ENCODE data around the gene LPAR3.

Gene LPAR3

DNA sequence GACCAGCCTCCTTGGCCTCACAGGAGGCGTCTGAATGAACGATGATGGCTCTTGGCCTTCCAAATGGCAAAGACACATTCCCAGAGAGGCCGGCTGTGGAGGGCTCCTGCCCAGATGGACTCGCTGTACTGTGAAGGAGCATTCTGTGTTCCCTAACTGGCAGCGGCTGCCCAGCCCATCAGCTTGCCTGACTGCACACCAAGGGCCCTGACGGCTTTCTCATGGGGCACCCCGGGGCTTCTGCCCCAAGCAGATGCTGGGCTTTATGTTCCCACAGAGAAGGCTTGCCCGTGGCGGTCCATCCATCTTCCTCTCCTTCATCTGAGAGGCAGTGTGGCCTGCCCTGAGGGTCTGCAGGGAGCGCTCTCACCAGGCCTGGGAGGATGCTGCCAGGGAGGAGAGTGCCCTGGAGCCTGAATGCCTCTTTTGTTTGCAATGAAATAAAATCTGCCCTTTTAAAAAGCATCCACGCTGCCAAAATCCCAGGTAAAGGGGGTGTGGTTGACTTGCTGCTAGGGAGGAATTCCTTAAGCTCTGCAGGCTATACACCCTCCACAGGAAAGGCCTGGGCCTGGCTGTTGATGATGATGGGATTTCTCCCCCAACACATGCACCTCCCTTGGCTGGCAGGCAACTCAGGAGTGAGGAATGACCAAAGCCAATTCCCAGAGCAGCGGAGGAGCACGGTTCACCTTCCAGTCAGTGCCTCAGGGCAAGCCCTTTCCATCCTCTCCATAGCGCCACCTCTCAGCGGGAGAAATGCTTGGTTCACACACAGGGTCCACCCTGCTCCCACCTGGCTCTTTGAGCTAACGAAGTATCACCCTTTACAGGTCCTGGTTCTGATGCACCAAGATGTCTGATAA is 118.1 kb downstream of the LPAR3 start:
- no peak for DNase-seq (ENCODE audit: low read depth in 2 of 2)

DNA sequence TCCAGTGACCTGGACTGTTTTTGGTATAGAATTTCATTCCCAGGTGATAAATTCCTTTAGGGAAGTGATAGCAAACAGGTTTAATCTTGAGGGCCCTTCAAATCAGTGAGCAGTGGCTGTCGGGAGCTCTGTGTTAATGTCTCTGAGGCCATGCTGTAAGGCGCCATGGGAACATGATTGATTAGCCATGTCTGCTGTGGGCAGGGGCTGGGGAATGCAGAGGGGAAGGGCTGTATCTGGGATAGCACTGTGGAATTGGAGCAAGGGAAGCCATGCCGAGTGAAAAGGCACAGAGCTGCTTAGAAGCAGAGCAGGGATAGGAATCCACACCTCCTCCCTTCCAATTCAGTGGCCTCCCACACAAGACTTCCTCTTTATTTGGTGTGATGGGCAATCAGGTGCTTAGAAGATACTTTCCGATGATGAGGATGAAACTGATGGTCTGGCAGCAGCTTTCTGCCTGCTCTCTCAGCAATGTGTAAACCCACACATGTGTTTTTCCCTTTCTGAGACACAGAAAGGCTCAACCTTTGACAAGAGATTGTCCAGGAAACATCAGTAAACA is 119.0 kb downstream of the LPAR3 start:
- DNase-seq (ENCODE audit: low read depth in 2 of 2), result no peak

GRCh38 chr1:84773195-84773594 is 119.8 kb downstream of the LPAR3 start:
- no peak for DNase-seq (ENCODE audit: low read depth in 2 of 2)

GRCh38 chr1:84772428-84772943 is 120.5 kb downstream of the LPAR3 start:
- peak; percentile 30 to 68 for DNase-seq (ENCODE audit: low read depth in 2 of 2)

- no peak for DNase-seq (ENCODE audit: low read depth in 2 of 2)
These were observed 121.1 kb downstream of the LPAR3 start for GRCh38 chr1:84771895-84772294.

- no peak for DNase-seq (ENCODE audit: low read depth in 2 of 2)
These were observed 122.5 kb downstream of the LPAR3 start for GRCh38 chr1:84770481-84770880.

DNA sequence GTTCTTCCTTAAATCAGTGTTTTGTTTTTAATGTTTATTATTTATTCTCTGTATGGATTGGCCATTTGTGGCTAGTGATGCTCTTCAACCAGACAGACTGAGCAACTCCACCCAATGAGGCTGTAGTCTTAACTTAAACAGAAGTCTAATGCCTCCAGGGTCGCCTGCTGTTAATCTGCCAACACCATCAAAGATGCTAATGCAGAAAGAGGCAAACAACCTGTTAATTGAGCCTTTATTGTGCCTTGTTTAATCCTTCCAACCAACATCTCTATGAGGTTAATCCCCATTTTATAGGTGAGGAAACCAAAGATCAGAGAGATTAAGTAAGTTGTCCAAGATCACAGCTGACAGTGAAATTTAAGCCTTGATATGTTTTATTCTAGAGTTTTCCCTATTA is 123.4 kb downstream of the LPAR3 start:
- no peak for DNase-seq (ENCODE audit: low read depth in 2 of 2)

GRCh38 chr1:84768634-84769033 is 124.4 kb downstream of the LPAR3 start:
- no peak for DNase-seq (ENCODE audit: low read depth in 2 of 2)

DNA sequence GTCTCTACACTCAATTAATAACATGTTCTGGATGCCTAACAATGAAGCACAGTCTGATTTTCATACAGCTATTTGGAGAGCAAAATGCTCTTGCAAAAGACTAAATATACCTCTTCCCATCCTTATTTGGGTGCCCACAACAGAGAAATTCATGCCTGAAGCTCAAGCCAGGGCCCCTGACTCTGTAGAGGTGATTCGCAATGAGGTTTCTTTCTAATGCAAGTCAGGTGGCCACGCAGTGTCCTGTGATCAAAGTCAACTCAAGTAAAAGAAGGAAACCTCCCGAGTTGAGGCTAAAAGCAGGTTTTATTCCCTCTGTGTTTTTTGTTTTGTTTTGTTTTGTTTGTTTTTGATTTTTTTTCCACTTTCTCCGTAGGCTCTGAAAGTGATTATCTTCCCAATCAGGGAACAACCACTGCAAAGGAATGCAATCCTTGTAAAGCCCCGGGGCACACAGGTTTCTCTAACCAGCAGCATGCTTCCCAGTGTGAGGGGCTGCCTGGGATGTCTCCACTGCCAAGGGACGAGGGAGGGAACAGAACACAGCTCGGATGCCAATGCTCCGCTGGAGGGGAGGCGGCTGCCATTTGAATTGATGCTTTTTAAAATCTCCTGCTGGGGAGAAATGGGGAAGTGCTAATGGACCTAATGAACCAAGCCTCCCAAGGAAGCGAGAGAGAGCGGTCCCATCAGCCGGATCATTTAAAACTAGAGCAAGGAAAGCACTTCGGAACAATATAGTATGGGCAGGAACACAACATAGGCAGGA is 128.9 kb downstream of the LPAR3 start:
- no peak for DNase-seq (ENCODE audit: low read depth in 2 of 2)

- no peak for DNase-seq (ENCODE audit: low read depth in 2 of 2)
These were observed 130.3 kb downstream of the LPAR3 start for GRCh38 chr1:84762664-84763063.
